HCT116 (cell line): ENCODE data around the gene SMURF1. TPM values are rescaled to one million over a fixed set of nuclear protein-coding genes. Genes with fewer than 3 reads are reported as not detected.

ENCODE experiments used
- ATAC-seq: fragments of 200-7000 bp; cut with Tn5 transposase; 2 replicates; pipeline ENCODE4 v1.9.1; 2020; ENCODE audit warnings: mild to moderate bottlenecking, moderate library complexity
- BruUV-seq: library from RNA; stranded (reverse); fragments of 400-500 nt; replicated peaks from 2 replicates; lab custom pipeline; 2021; lab: Mats Ljungman, UMichigan
- CTCF ChIA-PET: fragments of 300-600 bp; sonication (Branson Sonifier 250); formaldehyde crosslinking; loops from one replicate; lab custom pipeline; 2021; ENCODE audit warnings: antibody characterized with exemption; lab: Charles Lee
- POLR2A ChIA-PET: fragments of 300-600, 350-600 bp; sonication (Branson Sonifier 250); formaldehyde crosslinking; loops from one replicate; lab custom pipeline; 2021; ENCODE audit warnings: antibody characterized with exemption; lab: Charles Lee
- RAD21 ChIA-PET, 2 experiments: fragments of 300-600 bp; sonication (Branson Sonifier 250); formaldehyde crosslinking; loops; one replicate each; lab custom pipeline; 2023; ENCODE audit warnings: low total read pairs in 2 of 2; ENCODE audit not compliant: uncharacterized antibody in 2 of 2, unreplicated experiment in 2 of 2, low non-redundant PET in 1 of 2; lab: Charles Lee
- DNase-seq: peaks from one replicate; pipeline ENCODE4 v3.0.0-alpha.2; 2010; ENCODE audit warnings: low read depth, low spot score
- H2AFZ ChIP-seq: fragments of 200-600 bp; shearing (Covaris generic), sonication (generic); 2 replicates; pipeline ENCODE4 v1.6.1; 2017; ENCODE audit warnings: low read depth, mixed run types, mixed read lengths, antibody characterized with exemption, low read length; ENCODE audit not compliant: poor library complexity, severe bottlenecking
- H3K27ac ChIP-seq: 2 replicates; pipeline ENCODE4 v1.5.1; 2012; ENCODE audit warnings: low read depth, low read length
- H3K27me3 ChIP-seq: fragments of 200-600 bp; sonication (generic); 2 replicates; pipeline ENCODE4 v1.6.1; 2016; ENCODE audit warnings: mixed run types, low read length, mixed read lengths; ENCODE audit not compliant: insufficient read depth
- H3K36me3 ChIP-seq, 2 experiments: fragments of 200-500 bp in 1 of 2; fragments of 200-600 bp in 1 of 2; sonication (Bioruptor generic) in 1 of 2; sonication (generic) in 1 of 2; 2 replicates each; pipeline versions ENCODE4 v1.5.1 to v1.6.1; 2014 to 2016; ENCODE audit warnings: low read length in 2 of 2, inconsistent platforms in 1 of 2, mixed read lengths in 1 of 2, mixed run types in 1 of 2; ENCODE audit not compliant: insufficient read depth in 2 of 2, control insufficient read depth in 1 of 2
- H3K4me1 ChIP-seq, 2 experiments: fragments of 200-600 bp in 1 of 2; sonication (generic) in 1 of 2; 2 replicates each; pipeline versions ENCODE4 v1.5.1 to v1.6.1; 2012 to 2017; ENCODE audit warnings: low read length in 2 of 2, inconsistent platforms in 1 of 2, mild to moderate bottlenecking in 1 of 2, mixed read lengths in 1 of 2, mixed run types in 1 of 2, moderate library complexity in 1 of 2; ENCODE audit not compliant: insufficient read depth in 2 of 2, control insufficient read depth in 1 of 2
- H3K4me2 ChIP-seq: fragments of 200-600 bp; sonication (generic); 2 replicates; pipeline ENCODE4 v1.6.1; 2017; ENCODE audit warnings: mixed run types, low read length, mixed read lengths
- H3K4me3 ChIP-seq, 2 experiments: fragments of 200-600 bp in 1 of 2; sonication (generic) in 1 of 2; replicated peaks in 1 of 2; 2 replicates each; pipeline ENCODE4 v1.5.1; 2011 to 2016; ENCODE audit warnings: low read length in 2 of 2, control low read depth in 1 of 2, low read depth in 1 of 2, mild to moderate bottlenecking in 1 of 2, mixed read lengths in 1 of 2, mixed run types in 1 of 2
- H3K79me2 ChIP-seq: fragments of 200-600 bp; sonication (generic); 2 replicates; pipeline ENCODE4 v1.6.1; 2017; ENCODE audit warnings: mild to moderate bottlenecking, mixed run types, low read length, moderate library complexity, mixed read lengths; ENCODE audit not compliant: insufficient read depth
- H3K9ac ChIP-seq: fragments of 200-600 bp; sonication (generic); 2 replicates; pipeline ENCODE4 v1.6.1; 2016; ENCODE audit warnings: low read length, mixed read lengths
- H3K9me2 ChIP-seq: fragments of 200-600 bp; sonication (generic), shearing (Covaris generic); 2 replicates; pipeline ENCODE4 v1.6.1; 2017; ENCODE audit warnings: mixed run types, mild to moderate bottlenecking, moderate library complexity; ENCODE audit not compliant: insufficient read depth
- H3K9me3 ChIP-seq, 2 experiments: fragments of 200-500 bp in 1 of 2; fragments of 200-600 bp in 1 of 2; sonication (Bioruptor generic) in 1 of 2; sonication (generic) in 1 of 2; 2 replicates each; pipeline ENCODE4 v1.6.1; 2014 to 2017; ENCODE audit warnings: low read length in 2 of 2, mixed read lengths in 2 of 2, inconsistent platforms in 1 of 2, low read depth in 1 of 2, mild to moderate bottlenecking in 1 of 2, mixed run types in 1 of 2, moderate library complexity in 1 of 2; ENCODE audit not compliant: control insufficient read depth in 1 of 2, insufficient read depth in 1 of 2
- H4K20me1 ChIP-seq: fragments of 200-600 bp; sonication (generic), shearing (Covaris generic); 2 replicates; pipeline ENCODE4 v1.6.1; 2017; ENCODE audit warnings: mixed run types, mild to moderate bottlenecking, moderate library complexity; ENCODE audit not compliant: insufficient read depth
- ATF3 ChIP-seq: IDR thresholded peaks from 2 replicates; pipeline ENCODE4 v1.6.1; 2012
- CBX3 ChIP-seq: IDR thresholded peaks from 2 replicates; pipeline ENCODE4 v1.6.1; 2012; ENCODE audit warnings: low read depth
- CEBPB ChIP-seq: IDR thresholded peaks from 2 replicates; pipeline ENCODE4 v1.6.1; 2012; ENCODE audit warnings: low read depth
- EGR1 ChIP-seq: IDR thresholded peaks from 2 replicates; pipeline ENCODE4 v1.6.1; 2012; ENCODE audit warnings: low read depth
- EZH2 ChIP-seq: fragments of 200-600 bp; sonication (generic); IDR thresholded peaks from 2 replicates; pipeline ENCODE4 v1.6.1; 2017; ENCODE audit warnings: antibody characterized with exemption, mixed run types
- EZH2phosphoT487 ChIP-seq: fragments of 200-600 bp; IDR thresholded peaks from 2 replicates; pipeline ENCODE4 v1.6.1; 2018; ENCODE audit warnings: antibody characterized with exemption, borderline replicate concordance
- FOSL1 ChIP-seq: IDR thresholded peaks from 2 replicates; pipeline ENCODE4 v1.6.1; 2012; ENCODE audit warnings: low read depth
- JUND ChIP-seq: IDR thresholded peaks from 2 replicates; pipeline ENCODE4 v1.6.1; 2012
- POLR2A ChIP-seq: IDR thresholded peaks from 2 replicates; pipeline ENCODE4 v1.7.0; 2011; ENCODE audit warnings: borderline replicate concordance; ENCODE audit not compliant: insufficient read depth, insufficient read length; ENCODE audit errors: extremely low read depth
- RAD21 ChIP-seq: IDR thresholded peaks from 2 replicates; pipeline ENCODE4 v1.6.1; 2012; ENCODE audit warnings: low read depth, mild to moderate bottlenecking
- SRF ChIP-seq: IDR thresholded peaks from 2 replicates; pipeline ENCODE4 v1.6.1; 2012; ENCODE audit warnings: low read depth
- ZFX ChIP-seq: fragments of 450-650 bp; IDR thresholded peaks from 2 replicates; pipeline ENCODE4 v1.6.1; 2017
- ZNF274 ChIP-seq: fragments of 200-500 bp; sonication (Bioruptor generic); IDR thresholded peaks from 2 replicates; pipeline ENCODE4 v1.6.1; 2014; ENCODE audit warnings: mild to moderate bottlenecking, low read depth, low read length, inconsistent platforms
- intact Hi-C: fragments of 100-400 bp; cut with micrococcal nuclease; formaldehyde crosslinking; loops from 2 replicates; pipeline ENCODE4 v1.10.0; 2022
- total RNA-seq: library from RNA; stranded (reverse); gene quantifications from one replicate; pipeline ENCODE4 v1.2.1, GENCODE V29; 2021; ENCODE audit not compliant: unreplicated experiment
- TF ChIP-seq, protein P1 (sequence below), 3 experiments: fragments of 200-600 bp in 1 of 3; sonication (generic) in 1 of 3; IDR thresholded peaks in 2 of 3; conservative IDR thresholded peaks in 1 of 3; 2 replicates each; pipeline ENCODE4 v1.5.1; 2012 to 2017; ENCODE audit warnings: low read depth in 2 of 3, low read length in 2 of 3, antibody characterized with exemption in 1 of 3, borderline replicate concordance in 1 of 3, control low read depth in 1 of 3, mild to moderate bottlenecking in 1 of 3, mixed read lengths in 1 of 3, mixed run types in 1 of 3, moderate library complexity in 1 of 3; ENCODE audit not compliant: insufficient read depth in 1 of 3
- TF ChIP-seq, protein P2 (sequence below): IDR thresholded peaks from 2 replicates; pipeline ENCODE4 v1.6.1; 2012

SMURF1 gene
- total RNA-seq, 1 experiment from 2014 or later, result 24.6 TPM

GRCh38 chr7:98996150-98996552, 147.8 kb downstream of the SMURF1 start (continued):
- TF ChIP-seq, protein P1, sequence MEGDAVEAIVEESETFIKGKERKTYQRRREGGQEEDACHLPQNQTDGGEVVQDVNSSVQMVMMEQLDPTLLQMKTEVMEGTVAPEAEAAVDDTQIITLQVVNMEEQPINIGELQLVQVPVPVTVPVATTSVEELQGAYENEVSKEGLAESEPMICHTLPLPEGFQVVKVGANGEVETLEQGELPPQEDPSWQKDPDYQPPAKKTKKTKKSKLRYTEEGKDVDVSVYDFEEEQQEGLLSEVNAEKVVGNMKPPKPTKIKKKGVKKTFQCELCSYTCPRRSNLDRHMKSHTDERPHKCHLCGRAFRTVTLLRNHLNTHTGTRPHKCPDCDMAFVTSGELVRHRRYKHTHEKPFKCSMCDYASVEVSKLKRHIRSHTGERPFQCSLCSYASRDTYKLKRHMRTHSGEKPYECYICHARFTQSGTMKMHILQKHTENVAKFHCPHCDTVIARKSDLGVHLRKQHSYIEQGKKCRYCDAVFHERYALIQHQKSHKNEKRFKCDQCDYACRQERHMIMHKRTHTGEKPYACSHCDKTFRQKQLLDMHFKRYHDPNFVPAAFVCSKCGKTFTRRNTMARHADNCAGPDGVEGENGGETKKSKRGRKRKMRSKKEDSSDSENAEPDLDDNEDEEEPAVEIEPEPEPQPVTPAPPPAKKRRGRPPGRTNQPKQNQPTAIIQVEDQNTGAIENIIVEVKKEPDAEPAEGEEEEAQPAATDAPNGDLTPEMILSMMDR (IDR thresholded peaks at IDR 0.05 in 2 of 3, conservative IDR thresholded peaks at IDR 0.05 in 1 of 3; ENCODE audit: borderline replicate concordance in 1 of 3, insufficient read depth in 1 of 3, low read depth in 2 of 3, low read length in 2 of 3), result no peak

GRCh38 chr7:98995523-98996149, 148.3 kb downstream of the SMURF1 start:
- Histone ChIP-seq H2AFZ (no peak overlapping the region), H3K9ac (no peak overlapping the region), H3K27me3 (no peaks in the 10 kb centered on the region), H3K79me2 (no peaks in the 10 kb centered on the region), H3K36me3 (peaks cover 34 to 49% of the 10 kb centered on the region in 2 experiments; a peak in 3 of 4 replicates), H3K4me2 (no peak overlapping the region), H3K4me3 (no peak overlapping the region), H3K9me3 (no peaks in the 10 kb centered on the region), H3K9me2 (no peaks in the 10 kb centered on the region), H3K4me1 (no peaks in the 10 kb centered on the region), H4K20me1 (no peaks in the 10 kb centered on the region), H3K27ac (no peak overlapping the region)
- ChIA-PET CTCF (no interaction called here), POLR2A (no interaction called here), RAD21 (no interaction called here)
- intact Hi-C loops, result no loop called here
- ATAC-seq, result no peak
- BruUV-seq, result no TSS peak
- TF ChIP-seq ZNF274 (no peak), ATF3 (no peak)
- no peak for DNase-seq

- no peak for TF ChIP-seq ZFX
- no peak for TF ChIP-seq ZNF274
- TF ChIP-seq SRF, result no peak
- no peak for TF ChIP-seq CEBPB
- no peak for TF ChIP-seq CBX3
- TF ChIP-seq FOSL1, result no peak
- TF ChIP-seq, protein P2, sequence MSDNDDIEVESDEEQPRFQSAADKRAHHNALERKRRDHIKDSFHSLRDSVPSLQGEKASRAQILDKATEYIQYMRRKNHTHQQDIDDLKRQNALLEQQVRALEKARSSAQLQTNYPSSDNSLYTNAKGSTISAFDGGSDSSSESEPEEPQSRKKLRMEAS, result no peak
- TF ChIP-seq RAD21, result no peak
- TF ChIP-seq EZH2, result no peak
- no peak for TF ChIP-seq JUND
- TF ChIP-seq POLR2A, result no peak
- no peak for TF ChIP-seq EZH2phosphoT487
- TF ChIP-seq EGR1, result no peak
- Histone ChIP-seq H2AFZ (no peak overlapping the region), H3K4me2 (no peak overlapping the region), H3K9me3 (no peaks in the 10 kb centered on the region), H4K20me1 (no peaks in the 10 kb centered on the region), H3K9ac (no peak overlapping the region), H3K4me1 (no peaks in the 10 kb centered on the region), H3K9me2 (no peaks in the 10 kb centered on the region), H3K27me3 (no peaks in the 10 kb centered on the region), H3K4me3 (no peak overlapping the region), H3K36me3 (peaks cover 37 to 52% of the 10 kb centered on the region in 2 experiments; a peak in 3 of 4 replicates), H3K27ac (no peak overlapping the region), H3K79me2 (no peaks in the 10 kb centered on the region)
- ChIA-PET POLR2A (no interaction called here), CTCF (no interaction called here), RAD21 (no interaction called here)
- ATAC-seq (no peak), DNase-seq (no peak)
- intact Hi-C loops, result no loop called here
- no TSS peak for BruUV-seq
Measured at GRCh38 chr7:98995111-98995510, 148.8 kb downstream of the SMURF1 start.
